ENCODE measurements around the gene EEF2.

DNA sequence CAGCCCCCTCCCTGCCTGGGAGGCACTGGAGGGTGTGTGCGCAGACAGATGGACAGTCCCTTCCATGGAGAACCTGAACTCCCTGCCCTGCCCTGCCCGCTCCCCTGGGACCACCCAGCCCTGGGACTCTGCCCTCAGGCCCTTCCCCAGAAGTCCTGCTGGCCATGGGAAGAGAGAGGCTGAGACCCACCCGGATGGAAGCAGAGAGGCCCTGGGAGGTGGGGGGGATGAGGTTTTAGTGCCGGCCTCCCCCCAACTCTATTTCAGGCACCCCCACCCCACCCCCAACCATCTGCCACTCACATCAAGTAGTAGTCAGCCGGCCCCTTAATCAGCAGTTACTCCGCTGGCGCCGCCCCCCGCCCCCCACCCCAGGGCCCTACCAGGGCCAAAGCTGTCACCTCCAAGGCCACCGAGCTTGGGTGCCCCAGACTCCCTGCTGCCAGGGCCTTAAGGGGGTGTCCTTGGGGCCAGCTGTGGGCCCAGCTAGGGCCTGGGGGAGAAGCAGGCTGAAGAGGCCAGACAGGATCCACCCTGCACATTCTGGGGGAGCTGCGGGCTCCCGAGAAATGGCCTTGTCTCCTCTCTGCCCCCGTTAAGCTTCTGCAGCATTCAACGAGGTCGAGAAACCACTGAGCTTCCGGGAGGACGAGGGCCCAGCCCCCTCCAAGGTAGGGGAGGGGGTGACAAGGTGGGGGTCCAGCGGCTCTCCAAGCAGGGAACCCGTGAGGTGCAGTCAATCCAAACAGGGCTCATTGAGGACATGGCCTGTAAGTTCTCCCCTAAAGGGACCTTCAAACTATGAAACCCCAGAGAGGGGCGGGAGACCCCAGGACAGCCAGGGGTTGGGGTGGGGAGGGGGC, 35.0 kb downstream of the EEF2 start:
- TF ChIP-seq, protein P1, sequence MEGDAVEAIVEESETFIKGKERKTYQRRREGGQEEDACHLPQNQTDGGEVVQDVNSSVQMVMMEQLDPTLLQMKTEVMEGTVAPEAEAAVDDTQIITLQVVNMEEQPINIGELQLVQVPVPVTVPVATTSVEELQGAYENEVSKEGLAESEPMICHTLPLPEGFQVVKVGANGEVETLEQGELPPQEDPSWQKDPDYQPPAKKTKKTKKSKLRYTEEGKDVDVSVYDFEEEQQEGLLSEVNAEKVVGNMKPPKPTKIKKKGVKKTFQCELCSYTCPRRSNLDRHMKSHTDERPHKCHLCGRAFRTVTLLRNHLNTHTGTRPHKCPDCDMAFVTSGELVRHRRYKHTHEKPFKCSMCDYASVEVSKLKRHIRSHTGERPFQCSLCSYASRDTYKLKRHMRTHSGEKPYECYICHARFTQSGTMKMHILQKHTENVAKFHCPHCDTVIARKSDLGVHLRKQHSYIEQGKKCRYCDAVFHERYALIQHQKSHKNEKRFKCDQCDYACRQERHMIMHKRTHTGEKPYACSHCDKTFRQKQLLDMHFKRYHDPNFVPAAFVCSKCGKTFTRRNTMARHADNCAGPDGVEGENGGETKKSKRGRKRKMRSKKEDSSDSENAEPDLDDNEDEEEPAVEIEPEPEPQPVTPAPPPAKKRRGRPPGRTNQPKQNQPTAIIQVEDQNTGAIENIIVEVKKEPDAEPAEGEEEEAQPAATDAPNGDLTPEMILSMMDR (conservative IDR thresholded peaks at IDR 0.05) = no peak
- no peak for TF ChIP-seq EZH2 (IDR thresholded peaks at IDR 0.05; ENCODE audit: low read depth)

All from PC-9 (cell line).